IMR-90 (cell line): Measurements from ENCODE around the gene FHAD1. TPM values are rescaled to one million over a fixed set of nuclear protein-coding genes. Genes with fewer than 3 reads are reported as not detected.
A peak's percentile ranks its signal among the peaks of the same experiment; 100 is the strongest.

Source experiments
- ATAC-seq: fragments of 200-7000 bp; cut with Tn5 transposase; 2 replicates; pipeline ENCODE4 v1.9.1; 2020; ENCODE audit warnings: low read depth, mild to moderate bottlenecking, moderate library complexity
- BruUV-seq: library from RNA; stranded (reverse); fragments of 400-500 nt; replicated peaks from 2 replicates; lab custom pipeline; 2021; lab: Mats Ljungman, UMichigan
- CTCF ChIA-PET: fragments of 300-600 bp; formaldehyde crosslinking; extraction: SDS; loops from one replicate; lab custom pipeline; 2021; ENCODE audit warnings: antibody characterized with exemption; lab: Yijun Ruan, JAX
- POLR2A ChIA-PET: fragments of 300-600 bp; sonication (Branson Sonifier 250); formaldehyde crosslinking; loops from one replicate; lab custom pipeline; 2022; ENCODE audit warnings: antibody characterized with exemption; ENCODE audit not compliant: unreplicated experiment; lab: Charles Lee
- DNase-seq: peaks from one replicate; pipeline ENCODE4 v3.0.0; 2013
- H2AFZ ChIP-seq: replicated peaks from 2 replicates; pipeline ENCODE3; 2013; ENCODE audit warnings: low read length, mild to moderate bottlenecking; ENCODE audit not compliant: poor library complexity
- H2AK5ac ChIP-seq: 2 replicates; pipeline ENCODE4 v1.6.1; 2013; ENCODE audit warnings: low read depth, low read length, inconsistent platforms
- H2AK9ac ChIP-seq: replicated peaks from 2 replicates; pipeline ENCODE3; 2013; ENCODE audit warnings: mild to moderate bottlenecking, low read depth, low read length, moderate library complexity; ENCODE audit not compliant: poor library complexity
- H2BK120ac ChIP-seq: 2 replicates; pipeline ENCODE4 v1.6.1; 2013; ENCODE audit warnings: low read depth, low read length, inconsistent platforms
- H2BK15ac ChIP-seq: 3 replicates; pipeline ENCODE4 v1.6.1; 2013; ENCODE audit warnings: low read depth, low read length, inconsistent platforms
- H2BK20ac ChIP-seq: 2 replicates; pipeline ENCODE4 v1.6.1; 2013; ENCODE audit warnings: low read depth, mild to moderate bottlenecking, inconsistent platforms, low read length, moderate library complexity
- H2BK5ac ChIP-seq: 2 replicates; pipeline ENCODE4 v1.6.1; 2013; ENCODE audit warnings: mild to moderate bottlenecking, low read depth, low read length, inconsistent platforms; ENCODE audit not compliant: poor library complexity, severe bottlenecking
- H3K14ac ChIP-seq: replicated peaks from 2 replicates; pipeline ENCODE4 v1.6.1; 2013; ENCODE audit warnings: low read depth, low read length, inconsistent platforms
- H3K18ac ChIP-seq: 2 replicates; pipeline ENCODE4 v1.6.1; 2013; ENCODE audit warnings: low read depth, low read length, control low read depth
- H3K23ac ChIP-seq: 2 replicates; pipeline ENCODE4 v1.6.1; 2013; ENCODE audit warnings: low read depth, low read length, inconsistent platforms
- H3K27ac ChIP-seq: 2 replicates; pipeline ENCODE4 v1.5.1; 2013; ENCODE audit warnings: mild to moderate bottlenecking, control low read depth, low read length; ENCODE audit not compliant: insufficient read depth
- H3K27me3 ChIP-seq: 2 replicates; pipeline ENCODE4 v1.6.1; 2013; ENCODE audit warnings: low read length; ENCODE audit not compliant: control insufficient read depth, insufficient read depth
- H3K36me3 ChIP-seq: 2 replicates; pipeline ENCODE4 v1.6.1; 2013; ENCODE audit warnings: low read length, mixed read lengths; ENCODE audit not compliant: control insufficient read depth, insufficient read depth
- H3K4ac ChIP-seq: 2 replicates; pipeline ENCODE4 v1.6.1; 2013; ENCODE audit warnings: low read depth, low read length, inconsistent platforms
- H3K4me1 ChIP-seq: 2 replicates; pipeline ENCODE4 v1.6.1; 2013; ENCODE audit warnings: low read length, mixed read lengths; ENCODE audit not compliant: control insufficient read depth, insufficient read depth
- H3K4me2 ChIP-seq: 2 replicates; pipeline ENCODE4 v1.6.1; 2013; ENCODE audit warnings: low read depth, mild to moderate bottlenecking, control low read depth, low read length, moderate library complexity
- H3K4me3 ChIP-seq: 2 replicates; pipeline ENCODE4 v1.5.1; 2013; ENCODE audit warnings: low read depth, mild to moderate bottlenecking, control low read depth, low read length, moderate library complexity; ENCODE audit not compliant: insufficient read depth
- H3K56ac ChIP-seq: 2 replicates; pipeline ENCODE4 v1.6.1; 2013; ENCODE audit warnings: low read length, inconsistent platforms; ENCODE audit not compliant: insufficient read depth; ENCODE audit errors: extremely low read depth
- H3K79me1 ChIP-seq, 2 experiments: 2 replicates each; pipeline ENCODE4 v1.6.1; 2013; ENCODE audit warnings: low read length in 2 of 2, inconsistent platforms in 1 of 2, low read depth in 1 of 2
- H3K9ac ChIP-seq: 2 replicates; pipeline ENCODE4 v1.6.1; 2013; ENCODE audit warnings: low read depth, low read length, control low read depth
- H3K9me1 ChIP-seq: 2 replicates; pipeline ENCODE4 v1.6.1; 2013; ENCODE audit warnings: low read length, inconsistent platforms; ENCODE audit not compliant: insufficient read depth
- H3K9me3 ChIP-seq: 2 replicates; pipeline ENCODE4 v1.6.1; 2013; ENCODE audit warnings: low read length; ENCODE audit not compliant: control insufficient read depth, insufficient read depth
- H4K20me1 ChIP-seq: 2 replicates; pipeline ENCODE4 v1.6.1; 2013; ENCODE audit warnings: low read length, inconsistent platforms; ENCODE audit not compliant: insufficient read depth
- H4K5ac ChIP-seq: 2 replicates; pipeline ENCODE4 v1.6.1; 2013; ENCODE audit warnings: mild to moderate bottlenecking, low read depth, low read length, control low read depth
- H4K8ac ChIP-seq, 2 experiments: 2 replicates each; pipeline ENCODE4 v1.6.1; 2013; ENCODE audit warnings: low read depth in 2 of 2, low read length in 2 of 2, control low read depth in 1 of 2, inconsistent platforms in 1 of 2
- H4K91ac ChIP-seq: 2 replicates; pipeline ENCODE4 v1.6.1; 2013; ENCODE audit warnings: low read depth, low read length, inconsistent platforms; ENCODE audit not compliant: insufficient read depth
- BHLHE40 ChIP-seq: fragments of 150-350 bp; IDR thresholded peaks from 2 replicates; pipeline ENCODE4 v1.6.1; 2016; ENCODE audit warnings: mild to moderate bottlenecking, low read depth, low read length
- CHD1 ChIP-seq: IDR thresholded peaks from 2 replicates; pipeline ENCODE4 v1.6.1; 2012; ENCODE audit warnings: low read depth, low read length, improper control_type of control experiment
- FOS ChIP-seq: fragments of 150-350 bp; IDR thresholded peaks from 2 replicates; pipeline ENCODE4 v1.6.1; 2016; ENCODE audit warnings: low read depth, low read length
- MAZ ChIP-seq: IDR thresholded peaks from 2 replicates; pipeline ENCODE4 v1.6.1; 2012; ENCODE audit warnings: low read depth, mild to moderate bottlenecking, low read length, improper control_type of control experiment, moderate library complexity, borderline replicate concordance
- MXI1 ChIP-seq: IDR thresholded peaks from 2 replicates; pipeline ENCODE4 v1.6.1; 2012; ENCODE audit warnings: low read depth, mild to moderate bottlenecking, low read length, moderate library complexity, borderline replicate concordance
- NFE2L2 ChIP-seq: fragments of 150-350 bp; IDR thresholded peaks from 2 replicates; pipeline ENCODE4 v1.6.1; 2016; ENCODE audit warnings: low read depth, mild to moderate bottlenecking, low read length
- POLR2A ChIP-seq: IDR thresholded peaks from 2 replicates; pipeline ENCODE4 v1.6.1; 2012; ENCODE audit warnings: mild to moderate bottlenecking, low read depth, low read length
- RAD21 ChIP-seq: IDR thresholded peaks from 2 replicates; pipeline ENCODE4 v1.6.1; 2012; ENCODE audit warnings: low read length, improper control_type of control experiment
- RCOR1 ChIP-seq: IDR thresholded peaks from 2 replicates; pipeline ENCODE4 v1.6.1; 2012; ENCODE audit warnings: mild to moderate bottlenecking, low read length, improper control_type of control experiment; ENCODE audit not compliant: insufficient replicate concordance
- RFX5 ChIP-seq: IDR thresholded peaks from 2 replicates; pipeline ENCODE4 v1.8.0; 2012; ENCODE audit warnings: low read depth, mild to moderate bottlenecking, low read length, moderate library complexity
- SMC3 ChIP-seq: fragments of 150-350 bp; IDR thresholded peaks from 2 replicates; pipeline ENCODE4 v1.6.1; 2016; ENCODE audit warnings: low read depth, mild to moderate bottlenecking, antibody characterized with exemption, low read length, moderate library complexity
- WGBS, 2 experiments: methylation state at CpG; one replicate each; pipeline versions ENCODE4 v1.1.5 to v1.1.7; 2013; ENCODE audit warnings: missing lambda C conversion rate in 2 of 2; ENCODE audit not compliant: insufficient read length in 1 of 2; ENCODE audit errors: extremely low coverage in 2 of 2; 5-methylcytosine and 5-hydroxymethylcytosine counted together
- dilution Hi-C: fragments of 300-500 bp; cut with HindIII; formaldehyde crosslinking; loops from one replicate; pipeline ENCODE4 v1.14.3; 2018; ENCODE audit warnings: low sequenced_read_pairs; ENCODE audit not compliant: unreplicated experiment
- in situ Hi-C: fragments of 300-500 bp; cut with MboI; formaldehyde crosslinking; loops from 3 replicates; pipeline ENCODE4 v1.14.3; 2019; ENCODE audit warnings: low sequenced_read_pairs, inconsistent platforms, mixed read lengths
- intact Hi-C: fragments of 100-400 bp; cut with micrococcal nuclease; formaldehyde crosslinking; loops from 2 replicates; pipeline ENCODE4 v1.10.0; 2022
- polyA plus RNA-seq, 3 experiments: library from polyadenylated mRNA; depleted of rRNA; stranded (reverse); fragments of >200 nt; gene quantifications; 2 replicates each; pipeline ENCODE4 v1.2.3, GENCODE V29; 2012; ENCODE audit warnings: low replicate concordance in 1 of 3
- total RNA-seq: library from RNA; depleted of rRNA; stranded (reverse); fragments of >200 nt; gene quantifications from 2 replicates; pipeline ENCODE4 v1.2.3, GENCODE V29; 2012
- TF ChIP-seq, protein P1 (sequence below): conservative IDR thresholded peaks from 2 replicates; pipeline ENCODE4 v1.5.1; 2012; ENCODE audit warnings: mild to moderate bottlenecking, low read depth, low read length, improper control_type of control experiment
- TF ChIP-seq, protein P2 (sequence below): fragments of 150-350 bp; IDR thresholded peaks from 2 replicates; pipeline ENCODE4 v1.6.1; 2017; ENCODE audit warnings: mild to moderate bottlenecking, antibody characterized with exemption, low read length, low read depth
- TF ChIP-seq, protein P3 (sequence below): fragments of 150-350 bp; IDR thresholded peaks from 2 replicates; pipeline ENCODE4 v1.6.1; 2016; ENCODE audit warnings: low read depth, mild to moderate bottlenecking, low read length, moderate library complexity, borderline replicate concordance

FHAD1 gene
- total and polyA plus RNA-seq, 2 of the 4 experiments (the other 2 are of a cell fraction), result not detected

DNA sequence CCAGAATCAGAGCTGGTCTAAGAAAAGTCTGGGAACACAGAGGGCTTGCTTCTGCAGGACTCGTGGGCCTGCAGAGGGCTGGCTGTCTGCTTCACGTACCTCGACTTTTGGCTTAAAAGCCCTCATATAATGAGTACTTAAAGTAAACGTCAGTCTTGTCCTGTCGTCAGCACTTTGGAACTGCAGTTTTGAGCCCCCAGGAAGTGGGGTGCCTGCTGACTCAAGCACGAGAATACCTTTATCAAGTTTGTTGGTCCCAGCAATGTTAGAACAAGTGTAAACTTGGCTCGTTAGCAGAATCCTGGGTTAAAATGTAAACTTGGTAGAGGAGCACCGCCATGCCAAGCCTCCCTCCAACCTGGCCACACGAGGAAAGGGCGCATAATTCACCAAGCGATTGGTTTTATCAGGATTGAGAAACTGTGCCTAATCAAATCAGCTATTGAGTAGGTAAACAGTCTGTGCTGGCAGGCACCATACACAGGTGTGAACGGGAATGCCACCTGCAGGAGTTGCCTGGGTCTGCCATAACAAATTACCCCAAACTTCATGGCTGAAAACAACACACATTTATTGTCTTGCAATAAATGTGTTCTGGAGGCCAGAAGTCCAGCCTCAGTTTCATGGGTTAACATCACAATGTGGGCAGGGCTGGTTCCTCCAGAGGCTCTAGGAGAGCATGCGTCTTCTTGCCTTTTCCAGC lies 45.0 kb upstream of the FHAD1 start:
- Histone ChIP-seq H2AFZ (no peak overlapping the region), H2BK20ac (no peak overlapping the region; the same call in 1 of the 2 replicates), H2AK9ac (no peak overlapping the region), H3K36me3 (peaks cover 7% of the 10 kb centered on the region; the same call in 1 of the 2 replicates), H3K4me3 (no peak overlapping the region), H3K4me1 (peaks cover 25% of the 10 kb centered on the region), H3K27ac (no peak overlapping the region), H4K5ac (no peak overlapping the region; the same call in 1 of the 2 replicates), H3K79me1 (peaks cover 34 to 61% of the 10 kb centered on the region in 2 experiments; a peak in 3 of 4 replicates), H4K20me1 (peaks cover 30% of the 10 kb centered on the region; the same call in 1 of the 2 replicates), H3K4me2 (no peak overlapping the region), H3K56ac (no peak overlapping the region), H4K8ac (no peak overlapping the region), H3K9me3 (no peaks in the 10 kb centered on the region), H3K14ac (no peak overlapping the region), H3K23ac (no peak overlapping the region), H3K4ac (peak overlapping the region; percentile 67; the same call in 1 of the 2 replicates), H3K27me3 (no peaks in the 10 kb centered on the region), H2BK120ac (0 out of 2 replicates have a peak overlapping the region, but pooled peaks have one; percentile 57), H4K91ac (no peak overlapping the region), H3K18ac (peak overlapping the region; percentile 61; the same call in 1 of the 2 replicates), H2AK5ac (0 out of 2 replicates have a peak overlapping the region, but pooled peaks have one; percentile 35), H3K9ac (no peak overlapping the region), H3K9me1 (peaks cover 8% of the 10 kb centered on the region; the same call in 1 of the 2 replicates), H2BK15ac (peak overlapping the region; percentile 76; the same call in 1 of the 3 replicates), H2BK5ac (no peak overlapping the region)
- ChIA-PET CTCF (interaction anchor here (1.7 kb wide), 1 partner anchor 49 kb away, joined by 6 read pairs; the partner anchor contains the start of gene TMEM51), POLR2A (no interaction called here)
- in situ Hi-C loops, result no loop called here
- no peak for DNase-seq
- ATAC-seq, result no peak
- dilution Hi-C loops, result no loop called here
- intact Hi-C loops, result no loop called here
- no TSS peak for BruUV-seq
- 84% methylated on average over 6 of the region's 13 CpGs; no CpG with 5 or more reads in 1 of the 2 experiments for WGBS, 2 experiments
- TF ChIP-seq BHLHE40, result no peak
- TF ChIP-seq, protein P1, sequence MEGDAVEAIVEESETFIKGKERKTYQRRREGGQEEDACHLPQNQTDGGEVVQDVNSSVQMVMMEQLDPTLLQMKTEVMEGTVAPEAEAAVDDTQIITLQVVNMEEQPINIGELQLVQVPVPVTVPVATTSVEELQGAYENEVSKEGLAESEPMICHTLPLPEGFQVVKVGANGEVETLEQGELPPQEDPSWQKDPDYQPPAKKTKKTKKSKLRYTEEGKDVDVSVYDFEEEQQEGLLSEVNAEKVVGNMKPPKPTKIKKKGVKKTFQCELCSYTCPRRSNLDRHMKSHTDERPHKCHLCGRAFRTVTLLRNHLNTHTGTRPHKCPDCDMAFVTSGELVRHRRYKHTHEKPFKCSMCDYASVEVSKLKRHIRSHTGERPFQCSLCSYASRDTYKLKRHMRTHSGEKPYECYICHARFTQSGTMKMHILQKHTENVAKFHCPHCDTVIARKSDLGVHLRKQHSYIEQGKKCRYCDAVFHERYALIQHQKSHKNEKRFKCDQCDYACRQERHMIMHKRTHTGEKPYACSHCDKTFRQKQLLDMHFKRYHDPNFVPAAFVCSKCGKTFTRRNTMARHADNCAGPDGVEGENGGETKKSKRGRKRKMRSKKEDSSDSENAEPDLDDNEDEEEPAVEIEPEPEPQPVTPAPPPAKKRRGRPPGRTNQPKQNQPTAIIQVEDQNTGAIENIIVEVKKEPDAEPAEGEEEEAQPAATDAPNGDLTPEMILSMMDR, result no peak
- no peak for TF ChIP-seq RFX5
- TF ChIP-seq, protein P2, sequence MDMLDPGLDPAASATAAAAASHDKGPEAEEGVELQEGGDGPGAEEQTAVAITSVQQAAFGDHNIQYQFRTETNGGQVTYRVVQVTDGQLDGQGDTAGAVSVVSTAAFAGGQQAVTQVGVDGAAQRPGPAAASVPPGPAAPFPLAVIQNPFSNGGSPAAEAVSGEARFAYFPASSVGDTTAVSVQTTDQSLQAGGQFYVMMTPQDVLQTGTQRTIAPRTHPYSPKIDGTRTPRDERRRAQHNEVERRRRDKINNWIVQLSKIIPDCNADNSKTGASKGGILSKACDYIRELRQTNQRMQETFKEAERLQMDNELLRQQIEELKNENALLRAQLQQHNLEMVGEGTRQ, result no peak
- no peak for TF ChIP-seq CHD1
- TF ChIP-seq RAD21, result no peak
- no peak for TF ChIP-seq FOS
- TF ChIP-seq, protein P3, sequence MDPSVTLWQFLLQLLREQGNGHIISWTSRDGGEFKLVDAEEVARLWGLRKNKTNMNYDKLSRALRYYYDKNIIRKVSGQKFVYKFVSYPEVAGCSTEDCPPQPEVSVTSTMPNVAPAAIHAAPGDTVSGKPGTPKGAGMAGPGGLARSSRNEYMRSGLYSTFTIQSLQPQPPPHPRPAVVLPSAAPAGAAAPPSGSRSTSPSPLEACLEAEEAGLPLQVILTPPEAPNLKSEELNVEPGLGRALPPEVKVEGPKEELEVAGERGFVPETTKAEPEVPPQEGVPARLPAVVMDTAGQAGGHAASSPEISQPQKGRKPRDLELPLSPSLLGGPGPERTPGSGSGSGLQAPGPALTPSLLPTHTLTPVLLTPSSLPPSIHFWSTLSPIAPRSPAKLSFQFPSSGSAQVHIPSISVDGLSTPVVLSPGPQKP, result no peak
- TF ChIP-seq SMC3, result no peak
- no peak for TF ChIP-seq MXI1
- no peak for TF ChIP-seq POLR2A
- no peak for TF ChIP-seq MAZ
- no peak for TF ChIP-seq NFE2L2
- TF ChIP-seq RCOR1, result no peak
